ENCODE data around the gene MAMDC4. TPM values are rescaled to one million over a fixed set of nuclear protein-coding genes. Genes with fewer than 3 reads are reported as not detected.
"Not testable (repeated sequence)": the region's sequence is repeated elsewhere in the genome, so short reads cannot be mapped to it uniquely, and the experiment has no call there.

Gene MAMDC4
- total RNA-seq (10 to 100 TPM in 1 of 9 donors, 1 to 10 TPM in 8; 1.3 to 13.8 (median 4.6) TPM), polyA plus RNA-seq (10 to 100 TPM in 2 of 3 donors, under 1 TPM in 1; 0.57 to 30.6 (median 11.6) TPM)
- long read RNA-seq, donor 1, partial matches to known transcripts: 8 of 8 reads
- long read RNA-seq, donor 1, other reads (novel, unspliced or antisense): 0 of 8 reads
- long read RNA-seq, donor 2, partial matches to known transcripts: 9 of 9 reads
- long read RNA-seq, donor 2, other reads (novel, unspliced or antisense): 0 of 9 reads
- long read RNA-seq, donor 3: 0 reads
- long read RNA-seq, donor 4, partial matches to known transcripts: 0 of 1 reads
- long read RNA-seq, donor 4, other reads (novel, unspliced or antisense): 1 of 1 reads
- long read RNA-seq, donor 5, partial matches to known transcripts: 2 of 11 reads
- long read RNA-seq, donor 5, other reads (novel, unspliced or antisense): 8 of 11 reads
- long read RNA-seq, donor 6, partial matches to known transcripts: 0 of 1 reads
- long read RNA-seq, donor 6, other reads (novel, unspliced or antisense): 1 of 1 reads
- long read RNA-seq, donor 7: 0 reads
- long read RNA-seq, donor 8: 0 reads
- long read RNA-seq, donor 9: 0 reads
- long read RNA-seq, donor 10: 0 reads

- intact Hi-C loops (cut with DNase I): loop anchor here in 1 of 2 donors (10.0 kb wide), 1 partner anchor 93 kb away; the partner anchor contains the start of genes C8G and FBXW5
- peak within 1 kb of the TSS in 1 of 5 donors; percentile 62 for H3K27ac ChIP-seq
- H3K4me1 ChIP-seq (replicated peaks in 1 of 2): peaks cover 14 to 25% of the 10 kb centered on the region in 2 donors
- peaks cover 0 to 10% of the 10 kb centered on the region in 2 donors for H3K36me3 ChIP-seq (replicated peaks in 1 of 2)
- TF ChIP-seq POLR2A (IDR thresholded peaks at IDR 0.05): peak in 1 of 2 donors; percentile 35
- no peak for TF ChIP-seq CTCF (IDR thresholded peaks at IDR 0.05)
- no peaks in the 10 kb centered on the region for H3K9me3 ChIP-seq (replicated peaks in 1 of 3)
- no peak within 1 kb of the TSS for H3K4me3 ChIP-seq
- no peaks in the 10 kb centered on the region for H3K27me3 ChIP-seq
- 40 to 56% (median 45%) methylated on average over 1 to 23 of the region's 23 CpGs for WGBS, 4 donors
- peak; percentile 53 to 90 (median 80) for DNase-seq
Observed at GRCh38 chr9:136851941-136852663, at the start of gene MAMDC4. MAMDC4 (plus strand) TSS chr9:136852346; CDS start chr9:136852417, 71 bp downstream.

- DNase-seq; intact Hi-C loops (cut with DNase I); H3K36me3 ChIP-seq (replicated peaks in 1 of 2); H3K27me3 ChIP-seq; H3K9me3 ChIP-seq (replicated peaks in 1 of 3); H3K4me3 ChIP-seq; H3K27ac ChIP-seq: not testable (repeated sequence)
- H3K4me1 ChIP-seq (replicated peaks in 1 of 2): peaks cover 9 to 35% of the 10 kb centered on the region in 2 donors
- WGBS, 4 donors: 64 to 90% (median 77%) methylated on average over 2 to 7 of the region's 9 CpGs; no CpG with 5 or more reads in 1 of the 4 donors
Observed at GRCh38 chr9:136803009-136803550, 49.1 kb upstream of the MAMDC4 start.

DNA sequence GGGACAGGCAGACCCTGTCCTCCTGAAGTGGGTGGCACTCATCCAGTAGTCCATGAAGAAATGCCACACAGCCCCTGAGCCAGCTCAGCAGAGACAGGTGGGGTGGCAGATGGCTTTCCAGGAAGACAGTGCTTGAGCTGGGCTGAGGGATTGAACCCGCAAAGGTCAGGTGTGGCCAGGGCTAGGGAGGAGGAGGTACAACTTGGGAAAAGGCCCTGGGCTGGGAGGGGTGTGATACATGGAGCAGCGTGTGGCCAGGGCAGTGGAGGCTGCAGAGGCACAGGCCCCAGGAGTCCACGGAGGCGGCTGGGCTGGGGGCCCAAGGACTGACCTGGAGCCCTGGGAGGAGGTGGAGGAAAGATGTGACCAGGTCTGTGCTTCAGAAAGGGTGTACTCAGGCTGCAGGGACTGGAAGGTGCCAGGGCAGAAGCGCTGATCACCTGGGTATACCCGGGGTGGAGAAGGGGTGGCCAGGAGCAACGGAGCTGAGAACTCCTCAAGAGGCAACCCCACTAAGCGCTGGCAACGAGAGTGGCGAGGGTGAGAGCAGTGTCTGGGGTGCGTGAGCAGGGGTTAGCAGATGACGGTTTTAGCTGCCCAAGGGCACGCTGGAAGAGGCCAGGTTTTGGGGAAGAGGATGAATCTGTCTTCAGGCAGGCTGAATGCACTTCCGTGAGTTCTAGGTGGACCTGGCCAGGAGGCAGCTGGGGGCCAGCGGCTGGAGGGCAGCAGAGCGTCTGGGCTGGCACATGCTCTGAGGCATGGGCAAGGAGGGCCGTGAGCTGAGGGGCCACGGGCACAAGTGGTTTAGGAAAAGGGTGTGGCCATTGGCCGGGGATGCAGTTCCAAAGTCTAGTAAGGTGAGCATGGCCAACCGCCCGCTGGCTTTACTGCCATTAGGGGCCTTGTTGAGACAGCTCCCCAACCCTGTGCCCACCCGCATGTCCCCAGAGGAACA is 48.3 kb upstream of the MAMDC4 start:
- Histone ChIP-seq H3K4me1 (replicated peaks in 1 of 2) (peaks cover 9 to 37% of the 10 kb centered on the region in 2 donors), H3K4me3 (no peak overlapping the region), H3K36me3 (replicated peaks in 1 of 2) (no peaks in the 10 kb centered on the region), H3K9me3 (replicated peaks in 1 of 3) (no peaks in the 10 kb centered on the region), H3K27ac (no peak overlapping the region), H3K27me3 (peaks cover 7% of the 10 kb centered on the region)
- intact Hi-C loops (cut with DNase I): no loop called here
- WGBS, 4 donors: 92 to 96% (median 95%) methylated on average over 20 to 22 of the region's 22 CpGs
- no peak for TF ChIP-seq CTCF (IDR thresholded peaks at IDR 0.05)
- no peak for TF ChIP-seq POLR2A (IDR thresholded peaks at IDR 0.05)
- DNase-seq: no peak

All from adrenal gland (tissue), 19 donors.